HG03432 (cell line): Measurements from ENCODE around the gene CRELD2.

Experiments used
- ATAC-seq: cut with Tn5 transposase; IDR thresholded peaks from one replicate; pipeline ENCODE4 v1.9.1; 2021; ENCODE audit warnings: mild to moderate bottlenecking, moderate library complexity; ENCODE audit not compliant: unreplicated experiment

The CRELD2 gene

DNA sequence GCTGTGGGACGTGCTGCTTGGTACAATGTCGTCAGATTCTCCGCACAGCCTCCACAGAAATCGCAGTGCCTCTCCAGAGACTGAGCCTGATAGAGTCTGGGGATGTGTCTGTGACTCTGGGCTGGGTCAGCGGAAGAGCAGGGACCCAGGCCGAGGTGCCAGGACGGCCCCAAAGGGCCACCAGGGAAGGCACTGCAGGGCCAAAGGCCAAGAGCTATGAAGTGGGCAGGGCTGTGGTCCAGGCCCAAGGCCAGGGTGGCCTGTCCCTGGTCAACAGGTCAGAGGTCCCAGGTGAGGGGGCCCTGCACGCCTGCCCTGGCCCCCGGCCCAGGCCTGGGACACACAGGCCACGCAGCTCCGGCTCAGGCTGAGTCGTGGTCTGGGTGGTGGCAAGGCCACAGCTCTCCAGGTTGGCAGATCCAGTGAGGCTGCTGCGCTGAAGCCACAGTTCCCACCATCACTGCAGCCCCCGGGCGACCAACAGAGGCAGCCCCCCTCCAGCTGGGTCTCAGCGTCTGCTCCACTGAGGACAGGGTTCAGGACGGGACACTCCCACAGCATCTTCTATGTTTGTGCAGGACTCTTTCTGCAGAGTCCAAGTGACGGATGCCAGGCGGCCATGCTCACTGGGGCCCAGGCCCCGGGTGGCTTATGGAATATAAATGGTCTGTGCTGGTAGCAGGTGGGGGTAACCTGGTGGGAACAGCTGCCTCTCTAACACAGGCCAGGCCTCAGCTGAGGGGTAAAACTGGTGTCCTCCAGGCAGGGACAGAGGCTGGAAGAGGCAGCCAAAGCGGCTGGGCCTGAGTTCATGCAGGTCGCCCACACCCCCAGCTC lies 37.4 kb downstream of the CRELD2 start:
- ATAC-seq: no peak

DNA sequence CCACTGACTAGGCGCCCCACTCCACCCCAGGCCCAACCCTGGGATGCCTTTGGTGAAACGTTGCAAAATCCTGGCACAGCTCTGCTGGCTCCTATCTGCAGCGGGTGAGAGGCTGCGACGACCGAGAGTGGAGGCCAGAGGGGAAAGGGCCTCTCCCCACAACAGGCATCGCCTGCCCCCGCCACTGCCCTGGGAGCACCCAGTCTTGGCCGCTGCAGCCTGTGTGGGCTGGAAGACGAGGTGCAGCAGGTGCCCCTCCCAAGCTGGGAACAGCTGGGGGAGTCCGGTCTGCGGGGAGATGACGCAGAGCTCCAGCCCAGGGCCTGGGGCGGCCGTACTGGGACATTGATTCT lies 38.0 kb downstream of the CRELD2 start:
- ATAC-seq: no peak

- no peak for ATAC-seq
These were observed 38.7 kb downstream of the CRELD2 start for GRCh38 chr22:49956914-49957825.

DNA sequence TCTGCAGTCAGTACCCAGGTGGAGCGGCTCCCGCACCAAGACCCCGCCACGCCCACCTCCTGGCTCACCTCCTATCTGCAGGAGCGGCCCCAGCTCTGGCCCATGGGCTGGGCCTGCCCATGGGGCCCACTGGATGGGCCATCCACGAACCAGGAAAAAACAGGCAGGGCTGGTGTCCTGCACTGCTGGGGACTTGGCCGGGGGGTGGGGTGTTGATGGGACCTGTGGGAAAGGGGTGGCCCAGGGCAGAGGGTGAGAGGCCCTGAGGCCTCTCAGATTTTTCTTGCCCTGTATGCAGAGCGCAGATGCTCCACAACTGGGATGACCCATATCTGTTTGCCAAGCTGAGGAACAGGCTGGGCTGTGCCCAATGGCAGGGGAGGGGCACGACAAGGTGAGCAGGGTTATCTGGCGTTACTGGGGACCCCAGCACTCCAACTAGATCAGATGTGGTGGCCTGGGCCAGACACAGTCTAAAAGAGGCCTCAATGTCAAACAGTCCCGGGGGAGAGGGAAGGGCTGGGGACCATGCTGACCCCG lies 39.5 kb downstream of the CRELD2 start:
- no peak for ATAC-seq

- ATAC-seq: no peak
These were observed 40.0 kb downstream of the CRELD2 start for GRCh38 chr22:49958366-49958921.

GRCh38 chr22:49958931-49959781 lies 40.7 kb downstream of the CRELD2 start:
- no peak for ATAC-seq

- no peak for ATAC-seq
These were observed 41.3 kb downstream of the CRELD2 start for GRCh38 chr22:49959782-49960158.

DNA sequence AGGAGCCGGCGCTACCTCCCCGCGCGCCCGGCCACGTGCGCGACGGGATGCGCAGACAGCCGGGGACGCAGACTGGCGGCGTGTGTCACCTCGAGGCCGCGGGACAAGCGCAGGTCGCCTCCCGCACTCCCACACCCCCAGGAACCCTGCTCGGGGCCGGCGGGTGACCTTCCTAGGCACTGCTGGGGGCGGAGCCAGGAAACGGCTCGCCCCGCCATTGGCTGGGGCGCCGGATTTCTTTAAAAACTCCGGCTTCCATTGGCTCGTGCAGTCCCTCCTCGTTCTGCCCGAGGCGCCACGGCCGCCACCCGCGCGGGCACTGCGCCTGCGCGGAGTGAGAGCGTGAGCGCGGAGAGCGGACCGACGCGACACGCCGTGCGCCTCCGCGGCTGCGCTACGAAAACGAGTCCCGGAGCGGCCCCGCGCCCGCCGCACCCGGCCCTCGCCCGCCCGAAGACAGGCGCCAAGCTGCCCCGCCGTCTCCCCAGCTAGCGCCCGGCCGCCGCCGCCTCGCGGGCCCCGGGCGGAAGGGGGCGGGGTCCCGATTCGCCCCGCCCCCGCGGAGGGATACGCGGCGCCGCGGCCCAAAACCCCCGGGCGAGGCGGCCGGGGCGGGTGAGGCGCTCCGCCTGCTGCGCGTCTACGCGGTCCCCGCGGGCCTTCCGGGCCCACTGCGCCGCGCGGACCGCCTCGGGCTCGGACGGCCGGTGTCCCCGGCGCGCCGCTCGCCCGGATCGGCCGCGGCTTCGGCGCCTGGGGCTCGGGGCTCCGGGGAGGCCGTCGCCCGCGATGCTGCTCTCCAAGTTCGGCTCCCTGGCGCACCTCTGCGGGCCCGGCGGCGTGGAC lies 41.9 kb downstream of the CRELD2 start, which contains the start of gene PIM3:
Gene PIM3 (plus strand): TSS at position 614 of the 846 bp plus-strand sequence. CDS start 176 bp downstream, at position 790.
- peak; percentile 54 for ATAC-seq

- peak; percentile 2 for ATAC-seq
These were observed 42.7 kb downstream of the CRELD2 start for GRCh38 chr22:49961005-49961600.

GRCh38 chr22:49961601-49962011 lies 43.2 kb downstream of the CRELD2 start:
- no peak for ATAC-seq

- ATAC-seq: peak; percentile 14
These were observed 43.7 kb downstream of the CRELD2 start for GRCh38 chr22:49962012-49962750.

- ATAC-seq: no peak
These were observed 44.6 kb downstream of the CRELD2 start for GRCh38 chr22:49962751-49963646.

- no peak for ATAC-seq
These were observed 45.2 kb downstream of the CRELD2 start for GRCh38 chr22:49963647-49964026.

- ATAC-seq: no peak
These were observed 46.0 kb downstream of the CRELD2 start for GRCh38 chr22:49964136-49965090.

DNA sequence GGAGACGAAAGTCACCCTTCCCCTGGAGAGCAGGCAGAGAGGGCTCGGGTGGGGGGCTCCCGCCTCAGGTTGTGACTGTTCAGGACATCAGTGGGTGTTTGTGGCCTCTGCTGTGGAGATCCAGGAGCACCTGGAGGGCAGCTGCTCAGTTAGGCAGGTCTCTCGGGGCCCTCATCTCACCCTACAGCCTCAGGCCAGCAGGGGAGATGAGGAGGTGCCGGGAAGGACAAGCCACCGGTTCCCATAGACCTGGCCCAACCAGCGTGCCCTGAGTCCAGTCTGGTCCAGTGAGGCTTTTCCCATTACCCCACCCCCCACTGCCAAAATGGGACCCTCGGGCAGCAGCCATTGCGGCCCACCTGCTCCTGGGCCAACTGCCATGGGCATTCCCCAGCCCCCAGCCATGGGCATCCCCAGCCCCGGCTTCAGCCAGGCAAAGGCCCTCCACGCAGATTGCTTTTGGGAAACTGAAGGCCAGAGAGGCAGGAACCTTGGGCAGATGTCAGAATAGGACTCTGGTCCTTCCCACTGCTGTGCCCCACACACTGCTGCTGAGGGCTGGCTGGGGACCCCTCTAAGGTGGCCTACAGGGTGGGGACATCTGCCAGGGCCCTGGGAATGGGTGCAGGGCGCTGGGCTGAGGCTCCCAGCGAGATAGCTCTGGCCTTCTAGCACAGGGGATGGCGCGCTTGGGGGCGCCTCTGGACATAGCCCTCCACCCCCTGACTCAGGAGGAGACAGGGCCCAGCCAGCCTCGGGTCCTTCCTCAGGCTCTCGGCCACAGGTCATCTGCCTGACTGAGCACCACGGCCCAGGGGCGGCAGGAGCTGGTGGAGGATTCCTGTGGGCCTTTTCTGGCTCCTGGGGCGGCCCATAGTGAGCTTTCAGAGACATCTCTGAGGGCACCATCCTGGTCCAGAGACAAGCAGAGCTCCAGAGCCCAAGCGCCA lies 46.9 kb downstream of the CRELD2 start:
- ATAC-seq: no peak
